Measurements from ENCODE around the gene ATAD3B.
"Not testable (repeated sequence)": the region's sequence is repeated elsewhere in the genome, so short reads cannot be mapped to it uniquely, and the experiment has no call there.

The ATAD3B gene

GRCh38 chr1:1483714-1484113 lies 12.1 kb downstream of the ATAD3B start:
- no peak for DNase-seq

GRCh38 chr1:1484976-1485750 lies 13.6 kb downstream of the ATAD3B start:
- not testable (repeated sequence) for DNase-seq

GRCh38 chr1:1485755-1486317 lies 14.3 kb downstream of the ATAD3B start:
- DNase-seq: not testable (repeated sequence)

GRCh38 chr1:1487701-1488100 lies 16.1 kb downstream of the ATAD3B start:
- no peak for DNase-seq

GRCh38 chr1:1489231-1489630 lies 17.7 kb downstream of the ATAD3B start:
- DNase-seq: no peak

GRCh38 chr1:1489861-1490260 lies 18.3 kb downstream of the ATAD3B start:
- no peak for DNase-seq

- no peak for DNase-seq
Observed at GRCh38 chr1:1490633-1491230, 19.2 kb downstream of the ATAD3B start.

- DNase-seq: no peak
Observed at GRCh38 chr1:1491601-1492000, 20.0 kb downstream of the ATAD3B start.

- DNase-seq: not testable (repeated sequence)
Observed at GRCh38 chr1:1494311-1494710, 22.7 kb downstream of the ATAD3B start.

- not testable (repeated sequence) for DNase-seq
Observed at GRCh38 chr1:1495461-1495975, 24.0 kb downstream of the ATAD3B start.

GRCh38 chr1:1504777-1505365 lies 33.3 kb downstream of the ATAD3B start:
- peak; percentile 84 to 88 for DNase-seq

- peak; percentile 35 to 46 for DNase-seq
Observed at GRCh38 chr1:1505366-1505798, 33.8 kb downstream of the ATAD3B start.

GRCh38 chr1:1505801-1506200 lies 34.2 kb downstream of the ATAD3B start:
- not testable (repeated sequence) for DNase-seq

- DNase-seq: no peak
Observed at GRCh38 chr1:1507305-1507704, 35.7 kb downstream of the ATAD3B start.

GRCh38 chr1:1508775-1509464 lies 37.4 kb downstream of the ATAD3B start:
- not testable (repeated sequence) for DNase-seq

GRCh38 chr1:1509465-1509850 lies 37.9 kb downstream of the ATAD3B start:
- DNase-seq: not testable (repeated sequence)

- DNase-seq: peak; percentile 53 to 56
Observed at GRCh38 chr1:1510912-1511532, 39.5 kb downstream of the ATAD3B start.

- peak; percentile 97 to 98 for DNase-seq
Observed at GRCh38 chr1:1511533-1512285, 40.1 kb downstream of the ATAD3B start, which contains the start of gene ATAD3A. ATAD3A (plus strand) TSS chr1:1512162; CDS start chr1:1512269, 107 bp downstream.

GRCh38 chr1:1512425-1512824 lies 40.9 kb downstream of the ATAD3B start:
- DNase-seq: peak; percentile 53 to 54

- DNase-seq: not testable (repeated sequence)
Observed at GRCh38 chr1:1513675-1514074, 42.1 kb downstream of the ATAD3B start.

GRCh38 chr1:1514376-1514775 lies 42.8 kb downstream of the ATAD3B start:
- DNase-seq: not testable (repeated sequence)
